IMR-90 (cell line): ENCODE results near the gene C10orf120. TPM values are rescaled to one million over a fixed set of nuclear protein-coding genes. Genes with fewer than 3 reads are reported as not detected.

Experiments used
- ATAC-seq: fragments of 200-7000 bp; cut with Tn5 transposase; 2 replicates; pipeline ENCODE4 v1.9.1; 2020; ENCODE audit warnings: low read depth, mild to moderate bottlenecking, moderate library complexity
- BruUV-seq: library from RNA; stranded (reverse); fragments of 400-500 nt; replicated peaks from 2 replicates; lab custom pipeline; 2021; lab: Mats Ljungman, UMichigan
- CTCF ChIA-PET: fragments of 300-600 bp; formaldehyde crosslinking; extraction: SDS; loops from one replicate; lab custom pipeline; 2021; ENCODE audit warnings: antibody characterized with exemption; lab: Yijun Ruan, JAX
- POLR2A ChIA-PET: fragments of 300-600 bp; sonication (Branson Sonifier 250); formaldehyde crosslinking; loops from one replicate; lab custom pipeline; 2022; ENCODE audit warnings: antibody characterized with exemption; ENCODE audit not compliant: unreplicated experiment; lab: Charles Lee
- DNase-seq: peaks from one replicate; pipeline ENCODE4 v3.0.0; 2013
- H2AFZ ChIP-seq: replicated peaks from 2 replicates; pipeline ENCODE3; 2013; ENCODE audit warnings: low read length, mild to moderate bottlenecking; ENCODE audit not compliant: poor library complexity
- H2AK5ac ChIP-seq: 2 replicates; pipeline ENCODE4 v1.6.1; 2013; ENCODE audit warnings: low read depth, low read length, inconsistent platforms
- H2AK9ac ChIP-seq: replicated peaks from 2 replicates; pipeline ENCODE3; 2013; ENCODE audit warnings: mild to moderate bottlenecking, low read depth, low read length, moderate library complexity; ENCODE audit not compliant: poor library complexity
- H2BK120ac ChIP-seq: 2 replicates; pipeline ENCODE4 v1.6.1; 2013; ENCODE audit warnings: low read depth, low read length, inconsistent platforms
- H2BK15ac ChIP-seq: 3 replicates; pipeline ENCODE4 v1.6.1; 2013; ENCODE audit warnings: low read depth, low read length, inconsistent platforms
- H2BK20ac ChIP-seq: 2 replicates; pipeline ENCODE4 v1.6.1; 2013; ENCODE audit warnings: low read depth, mild to moderate bottlenecking, inconsistent platforms, low read length, moderate library complexity
- H2BK5ac ChIP-seq: 2 replicates; pipeline ENCODE4 v1.6.1; 2013; ENCODE audit warnings: mild to moderate bottlenecking, low read depth, low read length, inconsistent platforms; ENCODE audit not compliant: poor library complexity, severe bottlenecking
- H3K14ac ChIP-seq: replicated peaks from 2 replicates; pipeline ENCODE4 v1.6.1; 2013; ENCODE audit warnings: low read depth, low read length, inconsistent platforms
- H3K18ac ChIP-seq: 2 replicates; pipeline ENCODE4 v1.6.1; 2013; ENCODE audit warnings: low read depth, low read length, control low read depth
- H3K23ac ChIP-seq: 2 replicates; pipeline ENCODE4 v1.6.1; 2013; ENCODE audit warnings: low read depth, low read length, inconsistent platforms
- H3K27ac ChIP-seq: 2 replicates; pipeline ENCODE4 v1.5.1; 2013; ENCODE audit warnings: mild to moderate bottlenecking, control low read depth, low read length; ENCODE audit not compliant: insufficient read depth
- H3K27me3 ChIP-seq: 2 replicates; pipeline ENCODE4 v1.6.1; 2013; ENCODE audit warnings: low read length; ENCODE audit not compliant: control insufficient read depth, insufficient read depth
- H3K36me3 ChIP-seq: 2 replicates; pipeline ENCODE4 v1.6.1; 2013; ENCODE audit warnings: low read length, mixed read lengths; ENCODE audit not compliant: control insufficient read depth, insufficient read depth
- H3K4ac ChIP-seq: 2 replicates; pipeline ENCODE4 v1.6.1; 2013; ENCODE audit warnings: low read depth, low read length, inconsistent platforms
- H3K4me1 ChIP-seq: 2 replicates; pipeline ENCODE4 v1.6.1; 2013; ENCODE audit warnings: low read length, mixed read lengths; ENCODE audit not compliant: control insufficient read depth, insufficient read depth
- H3K4me2 ChIP-seq: 2 replicates; pipeline ENCODE4 v1.6.1; 2013; ENCODE audit warnings: low read depth, mild to moderate bottlenecking, control low read depth, low read length, moderate library complexity
- H3K4me3 ChIP-seq: 2 replicates; pipeline ENCODE4 v1.5.1; 2013; ENCODE audit warnings: low read depth, mild to moderate bottlenecking, control low read depth, low read length, moderate library complexity; ENCODE audit not compliant: insufficient read depth
- H3K56ac ChIP-seq: 2 replicates; pipeline ENCODE4 v1.6.1; 2013; ENCODE audit warnings: low read length, inconsistent platforms; ENCODE audit not compliant: insufficient read depth; ENCODE audit errors: extremely low read depth
- H3K79me1 ChIP-seq, 2 experiments: 2 replicates each; pipeline ENCODE4 v1.6.1; 2013; ENCODE audit warnings: low read length in 2 of 2, inconsistent platforms in 1 of 2, low read depth in 1 of 2
- H3K9ac ChIP-seq: 2 replicates; pipeline ENCODE4 v1.6.1; 2013; ENCODE audit warnings: low read depth, low read length, control low read depth
- H3K9me1 ChIP-seq: 2 replicates; pipeline ENCODE4 v1.6.1; 2013; ENCODE audit warnings: low read length, inconsistent platforms; ENCODE audit not compliant: insufficient read depth
- H3K9me3 ChIP-seq: 2 replicates; pipeline ENCODE4 v1.6.1; 2013; ENCODE audit warnings: low read length; ENCODE audit not compliant: control insufficient read depth, insufficient read depth
- H4K20me1 ChIP-seq: 2 replicates; pipeline ENCODE4 v1.6.1; 2013; ENCODE audit warnings: low read length, inconsistent platforms; ENCODE audit not compliant: insufficient read depth
- H4K5ac ChIP-seq: 2 replicates; pipeline ENCODE4 v1.6.1; 2013; ENCODE audit warnings: mild to moderate bottlenecking, low read depth, low read length, control low read depth
- H4K8ac ChIP-seq, 2 experiments: 2 replicates each; pipeline ENCODE4 v1.6.1; 2013; ENCODE audit warnings: low read depth in 2 of 2, low read length in 2 of 2, control low read depth in 1 of 2, inconsistent platforms in 1 of 2
- H4K91ac ChIP-seq: 2 replicates; pipeline ENCODE4 v1.6.1; 2013; ENCODE audit warnings: low read depth, low read length, inconsistent platforms; ENCODE audit not compliant: insufficient read depth
- MAFK ChIP-seq: IDR thresholded peaks from 2 replicates; pipeline ENCODE4 v1.6.1; 2012; ENCODE audit warnings: low read depth, low read length, improper control_type of control experiment
- MXI1 ChIP-seq: IDR thresholded peaks from 2 replicates; pipeline ENCODE4 v1.6.1; 2012; ENCODE audit warnings: low read depth, mild to moderate bottlenecking, low read length, moderate library complexity, borderline replicate concordance
- RFX5 ChIP-seq: IDR thresholded peaks from 2 replicates; pipeline ENCODE4 v1.8.0; 2012; ENCODE audit warnings: low read depth, mild to moderate bottlenecking, low read length, moderate library complexity
- WGBS, 2 experiments: methylation state at CpG; one replicate each; pipeline versions ENCODE4 v1.1.5 to v1.1.7; 2013; ENCODE audit warnings: missing lambda C conversion rate in 2 of 2; ENCODE audit not compliant: insufficient read length in 1 of 2; ENCODE audit errors: extremely low coverage in 2 of 2; 5-methylcytosine and 5-hydroxymethylcytosine counted together
- dilution Hi-C: fragments of 300-500 bp; cut with HindIII; formaldehyde crosslinking; loops from one replicate; pipeline ENCODE4 v1.14.3; 2018; ENCODE audit warnings: low sequenced_read_pairs; ENCODE audit not compliant: unreplicated experiment
- in situ Hi-C: fragments of 300-500 bp; cut with MboI; formaldehyde crosslinking; loops from 3 replicates; pipeline ENCODE4 v1.14.3; 2019; ENCODE audit warnings: low sequenced_read_pairs, inconsistent platforms, mixed read lengths
- intact Hi-C: fragments of 100-400 bp; cut with micrococcal nuclease; formaldehyde crosslinking; loops from 2 replicates; pipeline ENCODE4 v1.10.0; 2022
- polyA plus RNA-seq, 3 experiments: library from polyadenylated mRNA; depleted of rRNA; stranded (reverse); fragments of >200 nt; gene quantifications; 2 replicates each; pipeline ENCODE4 v1.2.3, GENCODE V29; 2012; ENCODE audit warnings: low replicate concordance in 1 of 3
- total RNA-seq: library from RNA; depleted of rRNA; stranded (reverse); fragments of >200 nt; gene quantifications from 2 replicates; pipeline ENCODE4 v1.2.3, GENCODE V29; 2012
- TF ChIP-seq, protein P1 (sequence below): fragments of 150-350 bp; IDR thresholded peaks from 2 replicates; pipeline ENCODE4 v1.6.1; 2017; ENCODE audit warnings: mild to moderate bottlenecking, antibody characterized with exemption, low read length, low read depth
- TF ChIP-seq, protein P2 (sequence below): conservative IDR thresholded peaks from 2 replicates; pipeline ENCODE4 v1.5.1; 2012; ENCODE audit warnings: mild to moderate bottlenecking, low read depth, low read length, improper control_type of control experiment
- TF ChIP-seq, protein P3 (sequence below): fragments of 150-350 bp; IDR thresholded peaks from 2 replicates; pipeline ENCODE4 v1.6.1; 2016; ENCODE audit warnings: low read depth, mild to moderate bottlenecking, low read length, moderate library complexity, borderline replicate concordance

The C10orf120 gene
- total and polyA plus RNA-seq, 2 of the 4 experiments (the other 2 are of a cell fraction), result not detected

DNA sequence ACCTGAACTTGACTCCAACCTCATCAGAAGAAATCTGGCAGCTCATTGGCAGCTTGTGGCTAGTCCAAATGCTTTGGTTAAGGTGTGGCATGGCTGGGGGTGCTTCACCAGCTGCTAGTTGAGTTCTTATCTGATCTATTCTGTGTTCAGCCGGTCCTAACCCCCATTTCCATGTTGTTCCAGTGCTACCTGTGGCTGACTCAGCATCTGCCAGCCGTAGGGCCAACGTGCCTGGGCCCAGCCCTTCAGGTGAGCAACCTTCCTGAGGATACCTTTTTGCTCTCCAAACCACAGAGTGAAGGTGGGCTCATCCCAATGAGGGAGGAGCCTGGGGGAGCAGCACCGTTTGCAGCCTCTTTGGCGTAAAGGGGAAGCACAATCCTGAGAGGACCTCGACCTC lies 46.8 kb upstream of the C10orf120 start:
- Histone ChIP-seq H3K9me3 (no peaks in the 10 kb centered on the region), H3K56ac (no peak overlapping the region), H4K20me1 (no peaks in the 10 kb centered on the region), H3K4me3 (no peak overlapping the region), H3K79me1 (no peaks in the 10 kb centered on the region), H3K36me3 (no peaks in the 10 kb centered on the region), H3K9ac (no peak overlapping the region), H2AK5ac (no peak overlapping the region), H2AFZ (no peak overlapping the region), H3K4me1 (no peaks in the 10 kb centered on the region), H3K27me3 (no peaks in the 10 kb centered on the region), H2AK9ac (no peak overlapping the region), H3K4ac (no peak overlapping the region), H2BK120ac (no peak overlapping the region), H3K27ac (no peak overlapping the region), H3K4me2 (no peak overlapping the region), H3K18ac (no peak overlapping the region), H4K5ac (no peak overlapping the region), H3K23ac (no peak overlapping the region), H2BK15ac (no peak overlapping the region), H2BK20ac (no peak overlapping the region), H3K9me1 (no peaks in the 10 kb centered on the region), H2BK5ac (no peak overlapping the region), H4K91ac (no peak overlapping the region), H3K14ac (no peak overlapping the region), H4K8ac (no peak overlapping the region)
- dilution Hi-C loops, result no loop called here
- no peak for TF ChIP-seq MAFK
- TF ChIP-seq, protein P1, sequence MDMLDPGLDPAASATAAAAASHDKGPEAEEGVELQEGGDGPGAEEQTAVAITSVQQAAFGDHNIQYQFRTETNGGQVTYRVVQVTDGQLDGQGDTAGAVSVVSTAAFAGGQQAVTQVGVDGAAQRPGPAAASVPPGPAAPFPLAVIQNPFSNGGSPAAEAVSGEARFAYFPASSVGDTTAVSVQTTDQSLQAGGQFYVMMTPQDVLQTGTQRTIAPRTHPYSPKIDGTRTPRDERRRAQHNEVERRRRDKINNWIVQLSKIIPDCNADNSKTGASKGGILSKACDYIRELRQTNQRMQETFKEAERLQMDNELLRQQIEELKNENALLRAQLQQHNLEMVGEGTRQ, result no peak
- no peak for TF ChIP-seq MXI1
- TF ChIP-seq, protein P2, sequence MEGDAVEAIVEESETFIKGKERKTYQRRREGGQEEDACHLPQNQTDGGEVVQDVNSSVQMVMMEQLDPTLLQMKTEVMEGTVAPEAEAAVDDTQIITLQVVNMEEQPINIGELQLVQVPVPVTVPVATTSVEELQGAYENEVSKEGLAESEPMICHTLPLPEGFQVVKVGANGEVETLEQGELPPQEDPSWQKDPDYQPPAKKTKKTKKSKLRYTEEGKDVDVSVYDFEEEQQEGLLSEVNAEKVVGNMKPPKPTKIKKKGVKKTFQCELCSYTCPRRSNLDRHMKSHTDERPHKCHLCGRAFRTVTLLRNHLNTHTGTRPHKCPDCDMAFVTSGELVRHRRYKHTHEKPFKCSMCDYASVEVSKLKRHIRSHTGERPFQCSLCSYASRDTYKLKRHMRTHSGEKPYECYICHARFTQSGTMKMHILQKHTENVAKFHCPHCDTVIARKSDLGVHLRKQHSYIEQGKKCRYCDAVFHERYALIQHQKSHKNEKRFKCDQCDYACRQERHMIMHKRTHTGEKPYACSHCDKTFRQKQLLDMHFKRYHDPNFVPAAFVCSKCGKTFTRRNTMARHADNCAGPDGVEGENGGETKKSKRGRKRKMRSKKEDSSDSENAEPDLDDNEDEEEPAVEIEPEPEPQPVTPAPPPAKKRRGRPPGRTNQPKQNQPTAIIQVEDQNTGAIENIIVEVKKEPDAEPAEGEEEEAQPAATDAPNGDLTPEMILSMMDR, result no peak
- TF ChIP-seq, protein P3, sequence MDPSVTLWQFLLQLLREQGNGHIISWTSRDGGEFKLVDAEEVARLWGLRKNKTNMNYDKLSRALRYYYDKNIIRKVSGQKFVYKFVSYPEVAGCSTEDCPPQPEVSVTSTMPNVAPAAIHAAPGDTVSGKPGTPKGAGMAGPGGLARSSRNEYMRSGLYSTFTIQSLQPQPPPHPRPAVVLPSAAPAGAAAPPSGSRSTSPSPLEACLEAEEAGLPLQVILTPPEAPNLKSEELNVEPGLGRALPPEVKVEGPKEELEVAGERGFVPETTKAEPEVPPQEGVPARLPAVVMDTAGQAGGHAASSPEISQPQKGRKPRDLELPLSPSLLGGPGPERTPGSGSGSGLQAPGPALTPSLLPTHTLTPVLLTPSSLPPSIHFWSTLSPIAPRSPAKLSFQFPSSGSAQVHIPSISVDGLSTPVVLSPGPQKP, result no peak
- TF ChIP-seq RFX5, result no peak
- intact Hi-C loops, result no loop called here
- BruUV-seq, result no TSS peak
- ChIA-PET CTCF (no interaction called here), POLR2A (no interaction called here)
- no peak for ATAC-seq
- 33% methylated on average over 1 of the region's 6 CpGs; no CpG with 5 or more reads in 1 of the 2 experiments for WGBS, 2 experiments
- no peak for DNase-seq
- in situ Hi-C loops, result no loop called here
